GM23248 (cell line): ENCODE results near the gene KLHDC8B.

Experiments
- EZH2 ChIP-seq: fragments of 200-600 bp; sonication (generic); IDR thresholded peaks from 2 replicates; pipeline ENCODE4 v1.6.1; 2018; ENCODE audit warnings: antibody characterized with exemption, mild to moderate bottlenecking; ENCODE audit not compliant: insufficient read depth, poor library complexity, severe bottlenecking
- EZH2phosphoT487 ChIP-seq: fragments of 200-600 bp; sonication (generic); IDR thresholded peaks from 2 replicates; pipeline ENCODE4 v1.6.1; 2018; ENCODE audit warnings: antibody characterized with exemption, moderate library complexity, mild to moderate bottlenecking, low read depth; ENCODE audit not compliant: insufficient read depth

DNA sequence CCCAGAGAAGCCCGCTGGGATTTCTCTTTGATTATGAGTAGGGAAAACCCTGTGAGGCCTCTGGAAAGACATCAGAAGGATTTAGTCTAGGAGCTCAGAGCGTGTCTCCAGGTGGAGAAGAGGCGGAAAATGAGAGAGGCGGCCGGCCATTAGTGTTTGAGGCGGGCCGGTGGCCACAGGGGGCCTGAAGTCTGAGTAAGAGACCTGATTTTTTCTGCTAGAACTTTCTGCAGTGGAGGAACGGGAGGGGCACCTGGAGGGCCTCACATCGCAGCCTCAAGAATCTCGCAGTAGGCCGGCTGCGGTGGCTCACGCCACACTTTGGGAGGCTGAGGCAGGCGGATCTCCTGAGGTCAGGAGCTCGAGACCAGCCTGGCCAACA is 28.5 kb downstream of the KLHDC8B start:
- TF ChIP-seq EZH2phosphoT487, result no peak
- TF ChIP-seq EZH2, result no peak
